IMR-90 (cell line): ENCODE results near the gene FER1L5.

Experiments used
- BHLHE40 ChIP-seq: fragments of 150-350 bp; IDR thresholded peaks from 2 replicates; pipeline ENCODE4 v1.6.1; 2016; ENCODE audit warnings: mild to moderate bottlenecking, low read depth, low read length
- CEBPB ChIP-seq: IDR thresholded peaks from 2 replicates; pipeline ENCODE4 v1.6.1; 2012; ENCODE audit warnings: low read depth, low read length, improper control_type of control experiment
- MAFK ChIP-seq: IDR thresholded peaks from 2 replicates; pipeline ENCODE4 v1.6.1; 2012; ENCODE audit warnings: low read depth, low read length, improper control_type of control experiment
- MAZ ChIP-seq: IDR thresholded peaks from 2 replicates; pipeline ENCODE4 v1.6.1; 2012; ENCODE audit warnings: low read depth, mild to moderate bottlenecking, low read length, improper control_type of control experiment, moderate library complexity, borderline replicate concordance
- MXI1 ChIP-seq: IDR thresholded peaks from 2 replicates; pipeline ENCODE4 v1.6.1; 2012; ENCODE audit warnings: low read depth, mild to moderate bottlenecking, low read length, moderate library complexity, borderline replicate concordance
- POLR2A ChIP-seq: IDR thresholded peaks from 2 replicates; pipeline ENCODE4 v1.6.1; 2012; ENCODE audit warnings: mild to moderate bottlenecking, low read depth, low read length
- RAD21 ChIP-seq: IDR thresholded peaks from 2 replicates; pipeline ENCODE4 v1.6.1; 2012; ENCODE audit warnings: low read length, improper control_type of control experiment
- RFX5 ChIP-seq: IDR thresholded peaks from 2 replicates; pipeline ENCODE4 v1.8.0; 2012; ENCODE audit warnings: low read depth, mild to moderate bottlenecking, low read length, moderate library complexity
- TF ChIP-seq, protein P1 (sequence below): conservative IDR thresholded peaks from 2 replicates; pipeline ENCODE4 v1.5.1; 2012; ENCODE audit warnings: mild to moderate bottlenecking, low read depth, low read length, improper control_type of control experiment
- TF ChIP-seq, protein P2 (sequence below): fragments of 150-350 bp; IDR thresholded peaks from 2 replicates; pipeline ENCODE4 v1.6.1; 2017; ENCODE audit warnings: mild to moderate bottlenecking, antibody characterized with exemption, low read length, low read depth

DNA sequence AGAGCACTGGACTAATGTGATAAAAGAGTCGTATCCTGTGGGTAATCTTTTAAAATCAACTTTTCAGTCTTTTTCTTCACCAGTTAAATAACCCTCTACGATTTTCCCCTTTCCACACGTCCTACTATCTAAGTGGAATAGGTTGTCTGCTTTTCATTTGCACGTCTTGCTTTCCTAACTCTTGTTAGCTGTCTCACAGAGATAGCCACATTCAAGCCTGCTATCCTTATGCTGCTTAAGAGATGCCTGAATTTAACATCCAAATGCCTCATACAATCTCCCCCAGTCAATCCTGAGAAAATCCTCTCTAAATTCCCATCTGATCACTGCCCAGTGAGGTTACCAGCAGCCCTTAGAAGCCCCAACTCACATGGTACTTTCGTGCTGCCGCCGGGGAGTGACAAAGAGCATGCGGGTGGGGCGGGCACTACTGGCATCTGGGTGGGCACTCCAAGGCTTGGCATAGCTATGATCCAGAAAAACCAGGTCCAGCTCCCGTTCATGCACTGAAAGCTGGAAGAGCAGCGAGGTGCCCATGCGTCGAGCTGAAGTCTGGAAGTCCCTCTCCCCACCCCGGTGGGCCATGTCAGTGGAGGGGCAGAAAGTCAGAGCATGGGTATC, 5.9 kb upstream of the FER1L5 start:
- TF ChIP-seq BHLHE40 (no peak), CEBPB (no peak), POLR2A (no peak), RFX5 (no peak), RAD21 (no peak), MAFK (no peak), MXI1 (no peak), MAZ (no peak)
- TF ChIP-seq, protein P1, sequence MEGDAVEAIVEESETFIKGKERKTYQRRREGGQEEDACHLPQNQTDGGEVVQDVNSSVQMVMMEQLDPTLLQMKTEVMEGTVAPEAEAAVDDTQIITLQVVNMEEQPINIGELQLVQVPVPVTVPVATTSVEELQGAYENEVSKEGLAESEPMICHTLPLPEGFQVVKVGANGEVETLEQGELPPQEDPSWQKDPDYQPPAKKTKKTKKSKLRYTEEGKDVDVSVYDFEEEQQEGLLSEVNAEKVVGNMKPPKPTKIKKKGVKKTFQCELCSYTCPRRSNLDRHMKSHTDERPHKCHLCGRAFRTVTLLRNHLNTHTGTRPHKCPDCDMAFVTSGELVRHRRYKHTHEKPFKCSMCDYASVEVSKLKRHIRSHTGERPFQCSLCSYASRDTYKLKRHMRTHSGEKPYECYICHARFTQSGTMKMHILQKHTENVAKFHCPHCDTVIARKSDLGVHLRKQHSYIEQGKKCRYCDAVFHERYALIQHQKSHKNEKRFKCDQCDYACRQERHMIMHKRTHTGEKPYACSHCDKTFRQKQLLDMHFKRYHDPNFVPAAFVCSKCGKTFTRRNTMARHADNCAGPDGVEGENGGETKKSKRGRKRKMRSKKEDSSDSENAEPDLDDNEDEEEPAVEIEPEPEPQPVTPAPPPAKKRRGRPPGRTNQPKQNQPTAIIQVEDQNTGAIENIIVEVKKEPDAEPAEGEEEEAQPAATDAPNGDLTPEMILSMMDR, result no peak
- TF ChIP-seq, protein P2, sequence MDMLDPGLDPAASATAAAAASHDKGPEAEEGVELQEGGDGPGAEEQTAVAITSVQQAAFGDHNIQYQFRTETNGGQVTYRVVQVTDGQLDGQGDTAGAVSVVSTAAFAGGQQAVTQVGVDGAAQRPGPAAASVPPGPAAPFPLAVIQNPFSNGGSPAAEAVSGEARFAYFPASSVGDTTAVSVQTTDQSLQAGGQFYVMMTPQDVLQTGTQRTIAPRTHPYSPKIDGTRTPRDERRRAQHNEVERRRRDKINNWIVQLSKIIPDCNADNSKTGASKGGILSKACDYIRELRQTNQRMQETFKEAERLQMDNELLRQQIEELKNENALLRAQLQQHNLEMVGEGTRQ, result no peak
